Activated B cell treated with CpG ODN at 0.5 μM for 24 hours (primary cell): ENCODE results near the gene MARCHF5. TPM values are rescaled to one million over a fixed set of nuclear protein-coding genes. Genes with fewer than 3 reads are reported as not detected.

Source experiments
- ATAC-seq: fragments of 200-7000 bp; cut with Tn5 transposase; one replicate; pipeline ENCODE4 v1.10.0; 2021; ENCODE audit warnings: low read depth, mild to moderate bottlenecking, moderate library complexity
- CTCF ChIA-PET: fragments of 350-600 bp; sonication (Branson Sonifier 250); formaldehyde crosslinking; loops from one replicate; lab custom pipeline; 2021; ENCODE audit warnings: antibody characterized with exemption; lab: Charles Lee
- POLR2A ChIA-PET: fragments of 350-600 bp; sonication (Branson Sonifier 250); formaldehyde crosslinking; loops from one replicate; lab custom pipeline; 2021; ENCODE audit warnings: antibody characterized with exemption; lab: Charles Lee
- DNase-seq: peaks from one replicate; pipeline ENCODE4 v3.0.0; 2022
- H3K27ac Mint-ChIP-seq: one replicate; pipeline ENCODE4 v1.8.0; 2020; ENCODE audit warnings: mixed read lengths
- H3K27me3 Mint-ChIP-seq: one replicate; pipeline ENCODE4 v1.8.0; 2021; ENCODE audit warnings: mixed read lengths
- H3K36me3 Mint-ChIP-seq: one replicate; pipeline ENCODE4 v1.8.0; 2021; ENCODE audit warnings: low read depth, mixed read lengths
- H3K4me1 Mint-ChIP-seq: one replicate; pipeline ENCODE4 v1.8.0; 2021; ENCODE audit warnings: mixed read lengths
- H3K4me3 Mint-ChIP-seq: one replicate; pipeline ENCODE4 v1.8.0; 2020; ENCODE audit warnings: mild to moderate bottlenecking, mixed read lengths
- H3K9me3 Mint-ChIP-seq: one replicate; pipeline ENCODE4 v1.8.0; 2020; ENCODE audit warnings: mixed read lengths
- CTCF ChIP-seq: fragments of 200-600 bp; IDR thresholded peaks from one replicate; pipeline ENCODE4 v1.8.0; 2022; ENCODE audit warnings: antibody characterized with exemption, mild to moderate bottlenecking
- intact Hi-C: fragments of 100-400 bp; cut with micrococcal nuclease; formaldehyde crosslinking; loops from one replicate; pipeline ENCODE4 v1.15.1; 2024
- total RNA-seq: library from RNA; stranded (reverse); gene quantifications from 2 replicates; pipeline ENCODE4 v1.2.3, GENCODE V29; 2022

MARCHF5 gene
- total RNA-seq: 21.6 and 26.5 TPM in 2 replicates

- TF ChIP-seq CTCF: no peak
- peak within 1 kb of the TSS; percentile 84 for H3K27ac Mint-ChIP-seq
- POLR2A ChIA-PET: interaction anchor here (0.6 to 2.1 kb wide), 10 partner anchors 25 to 300 kb away, joined by 3 to 23 read pairs (median 6); partner anchors contain the start of gene IDE
- H3K9me3 Mint-ChIP-seq: no peaks in the 10 kb centered on the region
- H3K36me3 Mint-ChIP-seq: peaks cover 12% of the 10 kb centered on the region
- intact Hi-C loops: loop anchor here (1.0 to 10.0 kb wide), 10 partner anchors 51 to 1414 kb away; partner anchors contain the start of genes FRA10AC1, IDE and TNKS2
- peak; percentile 97 for ATAC-seq
- CTCF ChIA-PET: interaction anchor here (0.6 to 7.6 kb wide), 5 partner anchors 47 to 203 kb away, joined by 3 to 72 read pairs (median 3); no protein-coding TSS in a partner anchor
- DNase-seq: peak; percentile 87
- peak within 1 kb of the TSS; percentile 96 for H3K4me3 Mint-ChIP-seq
- H3K4me1 Mint-ChIP-seq: peaks cover 28% of the 10 kb centered on the region
- H3K27me3 Mint-ChIP-seq: no peaks in the 10 kb centered on the region
Measured at GRCh38 chr10:92290837-92291615, at the start of gene MARCHF5, which contains the start of gene CPEB3. MARCHF5 (plus strand) TSS chr10:92291167; CDS start chr10:92291495, 328 bp downstream. CPEB3 (minus strand) TSS chr10:92291078; CDS start chr10:92240350, 50,728 bp downstream.

- Mint-ChIP-seq H3K27ac (peak overlapping the region; percentile 85), H3K27me3 (no peaks in the 10 kb centered on the region), H3K9me3 (no peaks in the 10 kb centered on the region), H3K36me3 (peaks cover 9% of the 10 kb centered on the region), H3K4me1 (peaks cover 39% of the 10 kb centered on the region), H3K4me3 (peak overlapping the region; percentile 96)
- CTCF ChIA-PET: interaction anchor here (0.6 kb wide), 1 partner anchor 49 kb away, joined by 3 read pairs; no protein-coding TSS in a partner anchor
- POLR2A ChIA-PET: interaction anchor here (1.9 kb wide), 1 partner anchor 50 kb away, joined by 6 read pairs; the partner anchor contains the start of genes CPEB3 and MARCHF5
- TF ChIP-seq CTCF: no peak
- no peak for DNase-seq
- intact Hi-C loops: no loop called here
- ATAC-seq: no peak
Measured at GRCh38 chr10:92241501-92241900, 49.5 kb upstream of the MARCHF5 start.

GRCh38 chr10:92242380-92242779 is 48.6 kb upstream of the MARCHF5 start:
- DNase-seq (no peak), ATAC-seq (no peak)
- no peak overlapping the region for H3K27ac Mint-ChIP-seq
- TF ChIP-seq CTCF: no peak
- H3K9me3 Mint-ChIP-seq: no peaks in the 10 kb centered on the region
- peaks cover 39% of the 10 kb centered on the region for H3K4me1 Mint-ChIP-seq
- ChIA-PET CTCF (no interaction called here), POLR2A (no interaction called here)
- H3K36me3 Mint-ChIP-seq: peaks cover 9% of the 10 kb centered on the region
- intact Hi-C loops: no loop called here
- H3K27me3 Mint-ChIP-seq: no peaks in the 10 kb centered on the region
- H3K4me3 Mint-ChIP-seq: peak overlapping the region; percentile 13

- peak; percentile 60 for ATAC-seq
- Mint-ChIP-seq H3K9me3 (no peaks in the 10 kb centered on the region), H3K27ac (peak overlapping the region; percentile 25), H3K4me3 (peak overlapping the region; percentile 55), H3K4me1 (peaks cover 36% of the 10 kb centered on the region), H3K27me3 (no peaks in the 10 kb centered on the region), H3K36me3 (peaks cover 9% of the 10 kb centered on the region)
- ChIA-PET POLR2A (no interaction called here), CTCF (no interaction called here)
- peak; percentile 17 for DNase-seq
- intact Hi-C loops: loop anchor here (1.0 kb wide), 2 partner anchors 101 to 348 kb away; no protein-coding TSS in a partner anchor
- no peak for TF ChIP-seq CTCF
Measured at GRCh38 chr10:92242910-92243671, 47.9 kb upstream of the MARCHF5 start.
